K562 (cell line): ENCODE measurements around the gene DNAJC18. TPM values are rescaled to one million over a fixed set of nuclear protein-coding genes. Genes with fewer than 3 reads are reported as not detected.

Experiments used
- E2F6 ChIP-seq, 2 experiments: IDR thresholded peaks; 2 replicates each; pipeline ENCODE4 v1.6.1; 2011; ENCODE audit warnings: borderline replicate concordance in 1 of 2, control low read depth in 1 of 2, low read depth in 1 of 2, low read length in 1 of 2, mild to moderate bottlenecking in 1 of 2, mixed read lengths in 1 of 2, moderate library complexity in 1 of 2; ENCODE audit not compliant: insufficient read depth in 1 of 2, insufficient read length in 1 of 2, poor library complexity in 1 of 2, severe bottlenecking in 1 of 2; ENCODE audit errors: extremely low read depth in 1 of 2
- FIP1L1 ChIP-seq: fragments of 200-400 bp; formaldehyde crosslinking; IDR thresholded peaks from 2 replicates; pipeline ENCODE4 v1.6.1; 2018; ENCODE audit warnings: mild to moderate bottlenecking, low read depth, low read length; ENCODE audit not compliant: poor library complexity, severe bottlenecking
- GATAD2A ChIP-seq: fragments of 450-650 bp; IDR thresholded peaks from 2 replicates; pipeline ENCODE4 v1.6.1; 2017
- LEF1 ChIP-seq: fragments of 450-650 bp; IDR thresholded peaks from 2 replicates; pipeline ENCODE4 v1.6.1; 2016; ENCODE audit warnings: mild to moderate bottlenecking
- RREB1 ChIP-seq: fragments of 250-450 bp; sonication (Bioruptor Pico); IDR thresholded peaks from 2 replicates; pipeline ENCODE4 v1.4.0; 2020
- SRSF7 ChIP-seq: fragments of 200-400 bp; formaldehyde crosslinking; optimal IDR thresholded peaks from 2 replicates; pipeline ENCODE3; 2017; ENCODE audit warnings: mild to moderate bottlenecking, low read depth, low read length
- THRAP3 ChIP-seq: fragments of 450-650 bp; IDR thresholded peaks from 2 replicates; pipeline ENCODE4 v1.6.1; 2016; ENCODE audit warnings: mild to moderate bottlenecking, inconsistent platforms, borderline replicate concordance
- U2AF2 ChIP-seq: fragments of 200-400 bp; formaldehyde crosslinking; optimal IDR thresholded peaks from 2 replicates; pipeline ENCODE3; 2017; ENCODE audit warnings: low read depth, mild to moderate bottlenecking, low read length
- ZBTB17 ChIP-seq: fragments of 450-650 bp; formaldehyde crosslinking; IDR thresholded peaks from 2 replicates; pipeline ENCODE4 v1.4.0; 2020; ENCODE audit warnings: mild to moderate bottlenecking
- ZNF23 ChIP-seq: fragments of 250-450 bp; sonication (Bioruptor Pico); IDR thresholded peaks from 2 replicates; pipeline ENCODE4 v1.4.0; 2020; ENCODE audit warnings: mild to moderate bottlenecking
- polyA plus RNA-seq, 8 experiments: library from polyadenylated mRNA; depleted of rRNA in 4 of 8; stranded (reverse) in 5 of 8; unstranded in 3 of 8; fragments of >200 nt; fragmentation: Nextera tagmentation in 2 of 8; fragmentation: Illumina TruSeq in 1 of 8; extraction: Ambion mirVana in 2 of 8; extraction: Trizol in 1 of 8; gene quantifications; 2 replicates each; pipeline versions ENCODE4 v1.2.1 to v1.2.3, GENCODE V29; 2011 to 2014; ENCODE audit warnings: inconsistent platforms in 1 of 8, missing spikeins in 1 of 8
- total RNA-seq, 7 experiments: library from RNA; depleted of rRNA in 6 of 7; stranded (reverse); fragments of >200 nt in 6 of 7; fragmentation: Illumina TruSeq in 2 of 7; extraction: Trizol in 2 of 7; gene quantifications; 2 replicates each; pipeline versions ENCODE4 v1.2.1 to v1.2.3, GENCODE V29; 2011 to 2021; ENCODE audit warnings: low replicate concordance in 1 of 7
- TF ChIP-seq, protein P1 (sequence below): fragments of 450-650 bp; IDR thresholded peaks from 2 replicates; pipeline ENCODE4 v1.6.1; 2017; ENCODE audit warnings: antibody characterized with exemption
- TF ChIP-seq, protein P2 (sequence below): fragments of 200-400 bp; formaldehyde crosslinking; IDR thresholded peaks from 2 replicates; pipeline ENCODE4 v1.6.1; 2017; ENCODE audit warnings: mild to moderate bottlenecking, low read depth, low read length, moderate library complexity
- TF ChIP-seq, protein P3 (sequence below): IDR thresholded peaks from 2 replicates; pipeline ENCODE4 v1.6.1; 2016; ENCODE audit warnings: missing genetic modification characterization, missing compliant biosample characterization

The DNAJC18 gene
- total and polyA plus RNA-seq, 9 of the 15 experiments (the other 6 are each of a cell fraction or from before 2014, with no cell fraction given), result 1.5 to 13.3 (median 7.5) TPM

DNA sequence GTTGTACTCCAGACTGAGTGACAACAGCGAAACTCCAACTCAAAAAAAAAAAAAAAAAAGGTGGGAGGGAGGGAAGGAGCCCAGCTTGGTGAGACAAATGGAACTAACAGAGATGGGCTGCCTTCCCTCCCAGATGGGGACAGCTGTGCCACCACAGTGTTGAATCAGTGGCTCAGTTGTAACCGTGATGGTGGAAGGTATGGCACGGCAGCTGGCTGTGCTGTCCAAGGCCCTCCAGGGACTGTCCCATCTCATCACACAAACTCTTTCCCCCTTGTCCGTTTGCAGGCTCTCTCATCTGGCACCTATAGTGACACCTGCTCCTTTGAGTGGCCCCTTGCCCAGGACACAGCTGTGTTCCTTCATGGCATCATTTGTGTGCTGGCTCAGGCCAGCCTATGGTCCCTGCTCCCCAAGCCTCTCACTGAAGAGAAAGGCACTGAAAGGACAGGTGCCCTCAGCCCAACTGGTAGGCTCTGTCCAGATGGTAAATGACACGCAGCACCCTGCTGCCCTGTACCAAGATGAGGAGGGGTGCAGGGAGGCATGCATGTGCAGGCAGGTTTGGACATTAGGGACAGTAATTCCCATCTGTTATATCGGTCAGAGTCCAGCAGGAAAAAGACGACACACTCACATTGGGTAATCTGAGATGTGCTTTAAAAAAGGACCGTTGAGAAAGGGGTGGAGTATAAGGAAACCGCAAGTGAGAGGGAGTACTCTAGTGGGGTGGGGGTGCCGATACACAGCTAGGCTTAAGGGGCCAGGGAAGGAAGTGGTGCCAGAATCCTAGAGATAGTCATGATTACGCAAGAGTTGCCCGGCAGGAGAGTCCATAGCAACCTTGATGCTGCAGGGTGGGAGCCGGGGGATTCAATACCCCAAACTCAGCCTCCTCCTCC is 35.8 kb upstream of the DNAJC18 start (continued):
- TF ChIP-seq RREB1 (CRISPR knock-in tag), result no peak
- TF ChIP-seq ZBTB17, result peak; percentile 80
- TF ChIP-seq, protein P1, sequence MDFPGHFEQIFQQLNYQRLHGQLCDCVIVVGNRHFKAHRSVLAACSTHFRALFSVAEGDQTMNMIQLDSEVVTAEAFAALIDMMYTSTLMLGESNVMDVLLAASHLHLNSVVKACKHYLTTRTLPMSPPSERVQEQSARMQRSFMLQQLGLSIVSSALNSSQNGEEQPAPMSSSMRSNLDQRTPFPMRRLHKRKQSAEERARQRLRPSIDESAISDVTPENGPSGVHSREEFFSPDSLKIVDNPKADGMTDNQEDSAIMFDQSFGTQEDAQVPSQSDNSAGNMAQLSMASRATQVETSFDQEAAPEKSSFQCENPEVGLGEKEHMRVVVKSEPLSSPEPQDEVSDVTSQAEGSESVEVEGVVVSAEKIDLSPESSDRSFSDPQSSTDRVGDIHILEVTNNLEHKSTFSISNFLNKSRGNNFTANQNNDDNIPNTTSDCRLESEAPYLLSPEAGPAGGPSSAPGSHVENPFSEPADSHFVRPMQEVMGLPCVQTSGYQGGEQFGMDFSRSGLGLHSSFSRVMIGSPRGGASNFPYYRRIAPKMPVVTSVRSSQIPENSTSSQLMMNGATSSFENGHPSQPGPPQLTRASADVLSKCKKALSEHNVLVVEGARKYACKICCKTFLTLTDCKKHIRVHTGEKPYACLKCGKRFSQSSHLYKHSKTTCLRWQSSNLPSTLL, result no peak
- no peak; the same call in 1 of the 2 replicates for TF ChIP-seq THRAP3
- TF ChIP-seq FIP1L1, result no peak
- TF ChIP-seq LEF1, result peak; percentile 81; the same call in 1 of the 2 replicates
- TF ChIP-seq SRSF7, result no peak
- TF ChIP-seq ZNF23 (CRISPR knock-in tag), result no peak
- TF ChIP-seq GATAD2A, result 0 out of 2 replicates have a peak, but pooled peaks have one; percentile 56
- TF ChIP-seq, protein P2, sequence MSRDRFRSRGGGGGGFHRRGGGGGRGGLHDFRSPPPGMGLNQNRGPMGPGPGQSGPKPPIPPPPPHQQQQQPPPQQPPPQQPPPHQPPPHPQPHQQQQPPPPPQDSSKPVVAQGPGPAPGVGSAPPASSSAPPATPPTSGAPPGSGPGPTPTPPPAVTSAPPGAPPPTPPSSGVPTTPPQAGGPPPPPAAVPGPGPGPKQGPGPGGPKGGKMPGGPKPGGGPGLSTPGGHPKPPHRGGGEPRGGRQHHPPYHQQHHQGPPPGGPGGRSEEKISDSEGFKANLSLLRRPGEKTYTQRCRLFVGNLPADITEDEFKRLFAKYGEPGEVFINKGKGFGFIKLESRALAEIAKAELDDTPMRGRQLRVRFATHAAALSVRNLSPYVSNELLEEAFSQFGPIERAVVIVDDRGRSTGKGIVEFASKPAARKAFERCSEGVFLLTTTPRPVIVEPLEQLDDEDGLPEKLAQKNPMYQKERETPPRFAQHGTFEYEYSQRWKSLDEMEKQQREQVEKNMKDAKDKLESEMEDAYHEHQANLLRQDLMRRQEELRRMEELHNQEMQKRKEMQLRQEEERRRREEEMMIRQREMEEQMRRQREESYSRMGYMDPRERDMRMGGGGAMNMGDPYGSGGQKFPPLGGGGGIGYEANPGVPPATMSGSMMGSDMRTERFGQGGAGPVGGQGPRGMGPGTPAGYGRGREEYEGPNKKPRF, result no peak
- no peak for TF ChIP-seq U2AF2
- TF ChIP-seq, protein P3, sequence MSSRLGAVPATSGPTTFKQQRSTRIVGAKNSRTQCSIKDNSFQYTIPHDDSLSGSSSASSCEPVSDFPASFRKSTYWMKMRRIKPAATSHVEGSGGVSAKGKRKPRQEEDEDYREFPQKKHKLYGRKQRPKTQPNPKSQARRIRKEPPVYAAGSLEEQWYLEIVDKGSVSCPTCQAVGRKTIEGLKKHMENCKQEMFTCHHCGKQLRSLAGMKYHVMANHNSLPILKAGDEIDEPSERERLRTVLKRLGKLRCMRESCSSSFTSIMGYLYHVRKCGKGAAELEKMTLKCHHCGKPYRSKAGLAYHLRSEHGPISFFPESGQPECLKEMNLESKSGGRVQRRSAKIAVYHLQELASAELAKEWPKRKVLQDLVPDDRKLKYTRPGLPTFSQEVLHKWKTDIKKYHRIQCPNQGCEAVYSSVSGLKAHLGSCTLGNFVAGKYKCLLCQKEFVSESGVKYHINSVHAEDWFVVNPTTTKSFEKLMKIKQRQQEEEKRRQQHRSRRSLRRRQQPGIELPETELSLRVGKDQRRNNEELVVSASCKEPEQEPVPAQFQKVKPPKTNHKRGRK (tag), result no peak
- no peak for TF ChIP-seq E2F6 (IDR thresholded peaks at IDR 0.05; ENCODE audit: borderline replicate concordance in 1 of 2, extremely low read depth in 1 of 2, insufficient read depth in 1 of 2, insufficient read length in 1 of 2, low read depth in 1 of 2, low read length in 1 of 2, poor library complexity in 1 of 2, severe bottlenecking in 1 of 2)
